Mesendoderm (in vitro differentiated cells): ENCODE data around the gene FANCG. TPM values are rescaled to one million over a fixed set of nuclear protein-coding genes. Genes with fewer than 3 reads are reported as not detected.

ENCODE experiments used
- DNase-seq: peaks from one replicate; pipeline ENCODE4 v3.0.0; 2013
- H2AK5ac ChIP-seq: 2 replicates; pipeline ENCODE4 v1.6.1; 2013; ENCODE audit warnings: low read length, inconsistent platforms
- H2BK120ac ChIP-seq: 2 replicates; pipeline ENCODE4 v1.6.1; 2013; ENCODE audit warnings: low read depth, mild to moderate bottlenecking, low read length, moderate library complexity, mixed read lengths
- H2BK15ac ChIP-seq: replicated peaks from 2 replicates; pipeline ENCODE4 v1.6.1; 2013; ENCODE audit warnings: low read depth, mild to moderate bottlenecking, moderate library complexity
- H2BK5ac ChIP-seq: 2 replicates; pipeline ENCODE4 v1.6.1; 2013; ENCODE audit warnings: low read length, inconsistent platforms
- H3K18ac ChIP-seq: 2 replicates; pipeline ENCODE4 v1.6.1; 2013; ENCODE audit warnings: mild to moderate bottlenecking, low read length, mixed read lengths
- H3K23ac ChIP-seq: one replicate; pipeline ENCODE4 v1.6.1; 2013; ENCODE audit warnings: low read length
- H3K27ac ChIP-seq: 2 replicates; pipeline ENCODE4 v1.5.1; 2013; ENCODE audit warnings: low read depth, mild to moderate bottlenecking, inconsistent platforms, low read length, moderate library complexity
- H3K27me3 ChIP-seq: 2 replicates; pipeline ENCODE4 v1.6.1; 2013; ENCODE audit warnings: low read length, control low read depth, mild to moderate bottlenecking, inconsistent platforms; ENCODE audit not compliant: insufficient read depth, poor library complexity
- H3K36me3 ChIP-seq: 2 replicates; pipeline ENCODE4 v1.6.1; 2013; ENCODE audit warnings: low read length, inconsistent platforms; ENCODE audit not compliant: control insufficient read depth, insufficient read depth
- H3K4ac ChIP-seq: one replicate; pipeline ENCODE4 v1.6.1; 2013; ENCODE audit warnings: low read depth, mild to moderate bottlenecking, low read length, moderate library complexity
- H3K4me1 ChIP-seq: 2 replicates; pipeline ENCODE4 v1.6.1; 2013; ENCODE audit warnings: low read depth, low read length, inconsistent platforms; ENCODE audit not compliant: control insufficient read depth
- H3K4me2 ChIP-seq: 2 replicates; pipeline ENCODE4 v1.6.1; 2013; ENCODE audit warnings: low read length
- H3K4me3 ChIP-seq: 2 replicates; pipeline ENCODE4 v1.5.1; 2013; ENCODE audit warnings: mild to moderate bottlenecking, low read length
- H3K56ac ChIP-seq: one replicate; pipeline ENCODE4 v1.6.1; 2013; ENCODE audit warnings: low read length
- H3K79me1 ChIP-seq: 2 replicates; pipeline ENCODE4 v1.6.1; 2013; ENCODE audit warnings: low read length, inconsistent platforms
- H3K79me2 ChIP-seq: 2 replicates; pipeline ENCODE4 v1.6.1; 2013; ENCODE audit warnings: mild to moderate bottlenecking, low read length; ENCODE audit not compliant: control insufficient read depth, insufficient read depth
- H3K9ac ChIP-seq: 2 replicates; pipeline ENCODE4 v1.6.1; 2013; ENCODE audit warnings: low read length, inconsistent platforms
- H4K5ac ChIP-seq: one replicate; pipeline ENCODE4 v1.6.1; 2013; ENCODE audit warnings: low read length
- H4K8ac ChIP-seq: one replicate; pipeline ENCODE4 v1.6.1; 2013; ENCODE audit warnings: low read depth, mild to moderate bottlenecking, control low read depth, low read length, moderate library complexity
- WGBS: extraction: QIAGEN DNeasy Blood & Tissue Kit; methylation state at CpG from one replicate; pipeline ENCODE4 v1.1.7; 2013; ENCODE audit warnings: low lambda C conversion rate, missing lambda C conversion rate; ENCODE audit not compliant: insufficient coverage; ENCODE audit errors: extremely low coverage; 5-methylcytosine and 5-hydroxymethylcytosine counted together
- polyA plus RNA-seq, 2 experiments: library from polyadenylated mRNA; stranded (reverse); fragments of 200-250 nt; gene quantifications; one replicate each; pipeline ENCODE4 v1.2.3, GENCODE V29; 2013

FANCG gene
- polyA plus RNA-seq (2013, experiment 1 of 2) = 49.3 TPM
- polyA plus RNA-seq (2013, experiment 2 of 2) = 50.2 TPM

GRCh38 chr9:35079426-35080341 is at the start of gene FANCG:
TSS of gene FANCG (minus strand) at chr9:35079942. CDS start at chr9:35079524, 418 bp downstream.
- Histone ChIP-seq H3K27me3 (no peaks in the 10 kb centered on the region), H3K23ac (no peak within 1 kb of the TSS), H3K79me1 (peaks cover 17% of the 10 kb centered on the region), H2BK120ac (no peak within 1 kb of the TSS), H3K18ac (peak within 1 kb of the TSS; percentile 43), H3K36me3 (peaks cover 9% of the 10 kb centered on the region), H3K4me2 (peak within 1 kb of the TSS; percentile 80), H4K5ac (no peak within 1 kb of the TSS), H3K4me1 (peaks cover 5% of the 10 kb centered on the region), H2BK15ac (no peak within 1 kb of the TSS), H3K4me3 (peak within 1 kb of the TSS; percentile 62), H3K56ac (peak within 1 kb of the TSS; percentile 98), H3K79me2 (peaks cover 25% of the 10 kb centered on the region), H3K4ac (peak within 1 kb of the TSS; percentile 5), H4K8ac (no peak within 1 kb of the TSS), H2BK5ac (peak within 1 kb of the TSS; percentile 93), H2AK5ac (no peak within 1 kb of the TSS), H3K27ac (peak within 1 kb of the TSS; percentile 80), H3K9ac (peak within 1 kb of the TSS; percentile 89)
- peak; percentile 97 for DNase-seq
- no CpG with 5 or more reads among the region's 67 CpGs for WGBS

- Histone ChIP-seq H4K8ac (no peak overlapping the region), H3K79me2 (no peaks in the 10 kb centered on the region), H3K4me2 (peak overlapping the region; percentile 86), H3K27me3 (no peaks in the 10 kb centered on the region), H3K23ac (no peak overlapping the region), H2BK15ac (no peak overlapping the region), H2BK120ac (no peak overlapping the region), H3K4me1 (peaks cover 6% of the 10 kb centered on the region), H3K27ac (no peak overlapping the region), H3K56ac (peak overlapping the region; percentile 78), H3K79me1 (peaks cover 1% of the 10 kb centered on the region), H2BK5ac (no peak overlapping the region), H3K36me3 (no peaks in the 10 kb centered on the region), H3K4me3 (no peak overlapping the region), H4K5ac (no peak overlapping the region), H3K9ac (peak overlapping the region; percentile 66), H2AK5ac (no peak overlapping the region), H3K4ac (no peak overlapping the region), H3K18ac (no peak overlapping the region)
- DNase-seq = peak; percentile 97
- no CpG with 5 or more reads among the region's 30 CpGs for WGBS
Observed at GRCh38 chr9:35116898-35117551, 37.3 kb upstream of the FANCG start.

GRCh38 chr9:35116539-35116897 is 36.8 kb upstream of the FANCG start:
- Histone ChIP-seq H3K4ac (no peak overlapping the region), H3K27ac (no peak overlapping the region), H3K4me1 (peaks cover 6% of the 10 kb centered on the region), H3K56ac (peak overlapping the region; percentile 36), H3K4me3 (peak overlapping the region; percentile 21), H3K79me2 (no peaks in the 10 kb centered on the region), H2BK120ac (no peak overlapping the region), H2BK15ac (no peak overlapping the region), H3K18ac (no peak overlapping the region), H3K36me3 (no peaks in the 10 kb centered on the region), H3K4me2 (peak overlapping the region; percentile 86), H3K9ac (peak overlapping the region; percentile 46), H4K5ac (no peak overlapping the region), H3K27me3 (no peaks in the 10 kb centered on the region), H3K79me1 (peaks cover 1% of the 10 kb centered on the region), H2AK5ac (no peak overlapping the region), H3K23ac (no peak overlapping the region), H4K8ac (no peak overlapping the region), H2BK5ac (no peak overlapping the region)
- DNase-seq = no peak
- no CpG with 5 or more reads among the region's 12 CpGs for WGBS

- no peak within 1 kb of the TSS for H4K5ac ChIP-seq
- H3K4me3 ChIP-seq = peak within 1 kb of the TSS; percentile 62
- H3K79me1 ChIP-seq = peaks cover 3% of the 10 kb centered on the region
- no peak within 1 kb of the TSS for H3K23ac ChIP-seq
- peak within 1 kb of the TSS; percentile 93 for H3K27ac ChIP-seq
- H2BK120ac ChIP-seq = no peak within 1 kb of the TSS
- no peak within 1 kb of the TSS for H2BK5ac ChIP-seq
- H3K36me3 ChIP-seq = no peaks in the 10 kb centered on the region
- peak within 1 kb of the TSS; percentile 94 for H3K4me2 ChIP-seq
- DNase-seq = peak; percentile 100
- H4K8ac ChIP-seq = no peak within 1 kb of the TSS
- H3K18ac ChIP-seq = peak within 1 kb of the TSS; percentile 81
- H2AK5ac ChIP-seq = no peak within 1 kb of the TSS
- no peaks in the 10 kb centered on the region for H3K79me2 ChIP-seq
- H3K9ac ChIP-seq = peak within 1 kb of the TSS; percentile 85
- peak within 1 kb of the TSS; percentile 85 for H3K56ac ChIP-seq
- peak within 1 kb of the TSS; percentile 61 for H2BK15ac ChIP-seq
- no peaks in the 10 kb centered on the region for H3K27me3 ChIP-seq
- peak within 1 kb of the TSS; percentile 74 for H3K4ac ChIP-seq
- H3K4me1 ChIP-seq = peaks cover 6% of the 10 kb centered on the region
- WGBS = no CpG with 5 or more reads among the region's 54 CpGs
Observed at GRCh38 chr9:35115680-35116538, 36.2 kb upstream of the FANCG start, which contains the start of gene ATOSB. TSS of gene ATOSB (minus strand) at chr9:35115862. CDS start at chr9:35108274, 7,588 bp downstream.

GRCh38 chr9:35114840-35115628 is 35.3 kb upstream of the FANCG start:
- Histone ChIP-seq H3K23ac (no peak overlapping the region), H3K9ac (peak overlapping the region; percentile 85), H3K4me3 (peak overlapping the region; percentile 62), H2BK15ac (peak overlapping the region; percentile 61), H3K27me3 (no peaks in the 10 kb centered on the region), H3K56ac (peak overlapping the region; percentile 85), H3K79me2 (no peaks in the 10 kb centered on the region), H4K5ac (no peak overlapping the region), H4K8ac (no peak overlapping the region), H3K18ac (peak overlapping the region; percentile 81), H3K4me2 (peak overlapping the region; percentile 94), H2AK5ac (no peak overlapping the region), H2BK5ac (no peak overlapping the region), H3K36me3 (no peaks in the 10 kb centered on the region), H2BK120ac (no peak overlapping the region), H3K79me1 (peaks cover 7% of the 10 kb centered on the region), H3K4ac (peak overlapping the region; percentile 74), H3K4me1 (peaks cover 9% of the 10 kb centered on the region), H3K27ac (peak overlapping the region; percentile 93)
- WGBS = no CpG with 5 or more reads among the region's 12 CpGs
- DNase-seq = peak; percentile 68
